Neutrophil (primary cell): ENCODE results near the gene VPS39.

Experiments used
- H3K27ac ChIP-seq: fragments of 200-600 bp; sonication (generic); 2 replicates; pipeline ENCODE4 v1.5.1; 2016; ENCODE audit warnings: mild to moderate bottlenecking, moderate library complexity
- H3K27me3 ChIP-seq: fragments of 200-600 bp; sonication (generic); 2 replicates; pipeline ENCODE4 v1.6.0; 2016; ENCODE audit warnings: mild to moderate bottlenecking
- H3K36me3 ChIP-seq: fragments of 200-600 bp; sonication (generic); 2 replicates; pipeline ENCODE4 v1.5.1; 2017
- H3K4me1 ChIP-seq, 2 experiments: fragments of 200-600 bp in 1 of 2; sonication (generic) in 1 of 2; 1 replicate in 1 of 2; 2 replicates in 1 of 2; pipeline versions ENCODE4 v1.5.1 to v1.6.1; 2013 to 2016; ENCODE audit warnings: low read depth in 1 of 2, low read length in 1 of 2, mild to moderate bottlenecking in 1 of 2, moderate library complexity in 1 of 2; ENCODE audit not compliant: control insufficient read depth in 1 of 2, insufficient read depth in 1 of 2
- H3K4me3 ChIP-seq, 2 experiments: fragments of 200-600 bp in 1 of 2; sonication (generic) in 1 of 2; 1 replicate in 1 of 2; 2 replicates in 1 of 2; pipeline ENCODE4 v1.5.1; 2013 to 2016; ENCODE audit warnings: low read depth in 1 of 2, low read length in 1 of 2, mild to moderate bottlenecking in 1 of 2, moderate library complexity in 1 of 2
- H3K9me3 ChIP-seq: fragments of 200-600 bp; sonication (generic); 2 replicates; pipeline ENCODE4 v1.5.1; 2016
- TF ChIP-seq, protein P1 (sequence below): fragments of 200-600 bp; sonication (generic); IDR thresholded peaks from 2 replicates; pipeline ENCODE4 v1.5.1; 2016; ENCODE audit warnings: antibody characterized with exemption

VPS39 gene

DNA sequence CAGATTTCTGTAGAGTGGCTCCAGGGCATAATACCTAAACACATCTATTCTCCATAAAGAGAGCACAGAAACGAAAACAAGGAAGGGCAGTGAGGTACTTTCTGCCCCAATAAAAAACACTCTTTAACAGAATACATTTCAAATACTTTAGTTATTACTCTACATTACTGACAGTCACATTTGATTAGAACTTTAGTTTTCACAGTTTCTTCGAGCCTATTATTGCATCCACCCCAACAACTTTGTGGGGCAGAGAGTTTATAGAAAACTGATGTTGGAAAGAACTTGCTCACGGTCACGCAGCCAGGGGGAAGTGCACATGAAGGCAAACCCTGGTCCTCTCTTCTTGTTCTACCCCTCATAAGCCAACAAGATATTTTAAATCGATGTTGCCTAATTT lies 9.0 kb downstream of the VPS39 start:
- Histone ChIP-seq H3K27me3 (no peaks in the 10 kb centered on the region), H3K36me3 (peaks cover 44% of the 10 kb centered on the region), H3K9me3 (no peaks in the 10 kb centered on the region), H3K4me3 (no peak overlapping the region), H3K27ac (no peak overlapping the region), H3K4me1 (peaks cover 0 to 5% of the 10 kb centered on the region in 2 experiments)
- TF ChIP-seq, protein P1, sequence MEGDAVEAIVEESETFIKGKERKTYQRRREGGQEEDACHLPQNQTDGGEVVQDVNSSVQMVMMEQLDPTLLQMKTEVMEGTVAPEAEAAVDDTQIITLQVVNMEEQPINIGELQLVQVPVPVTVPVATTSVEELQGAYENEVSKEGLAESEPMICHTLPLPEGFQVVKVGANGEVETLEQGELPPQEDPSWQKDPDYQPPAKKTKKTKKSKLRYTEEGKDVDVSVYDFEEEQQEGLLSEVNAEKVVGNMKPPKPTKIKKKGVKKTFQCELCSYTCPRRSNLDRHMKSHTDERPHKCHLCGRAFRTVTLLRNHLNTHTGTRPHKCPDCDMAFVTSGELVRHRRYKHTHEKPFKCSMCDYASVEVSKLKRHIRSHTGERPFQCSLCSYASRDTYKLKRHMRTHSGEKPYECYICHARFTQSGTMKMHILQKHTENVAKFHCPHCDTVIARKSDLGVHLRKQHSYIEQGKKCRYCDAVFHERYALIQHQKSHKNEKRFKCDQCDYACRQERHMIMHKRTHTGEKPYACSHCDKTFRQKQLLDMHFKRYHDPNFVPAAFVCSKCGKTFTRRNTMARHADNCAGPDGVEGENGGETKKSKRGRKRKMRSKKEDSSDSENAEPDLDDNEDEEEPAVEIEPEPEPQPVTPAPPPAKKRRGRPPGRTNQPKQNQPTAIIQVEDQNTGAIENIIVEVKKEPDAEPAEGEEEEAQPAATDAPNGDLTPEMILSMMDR, result no peak

DNA sequence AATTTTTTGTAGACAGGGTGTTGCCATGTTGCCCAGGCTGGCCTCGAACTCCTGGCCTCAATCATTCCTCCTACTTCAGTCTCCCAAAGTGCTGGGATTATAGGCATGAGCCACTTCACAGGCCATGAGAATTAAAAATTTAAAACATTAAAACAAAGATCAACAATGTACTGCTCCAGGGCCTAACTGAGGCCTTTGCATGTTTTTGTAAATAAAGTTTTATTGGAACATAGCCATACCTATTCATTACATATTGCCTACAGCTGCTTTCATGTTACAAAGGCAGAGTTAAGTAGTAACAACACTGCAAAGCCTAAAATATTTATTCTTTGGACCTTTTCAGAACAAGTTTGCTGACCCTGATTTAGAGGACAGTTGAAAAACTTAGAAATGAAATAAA lies 9.6 kb downstream of the VPS39 start:
- H3K4me1 ChIP-seq, result no peaks in the 10 kb centered on the region
- H3K4me3 ChIP-seq, result no peak overlapping the region
- TF ChIP-seq, protein P1, result no peak
- H3K36me3 ChIP-seq, result peaks cover 44% of the 10 kb centered on the region
- no peaks in the 10 kb centered on the region for H3K27me3 ChIP-seq
- no peaks in the 10 kb centered on the region for H3K9me3 ChIP-seq
- no peak overlapping the region for H3K27ac ChIP-seq

DNA sequence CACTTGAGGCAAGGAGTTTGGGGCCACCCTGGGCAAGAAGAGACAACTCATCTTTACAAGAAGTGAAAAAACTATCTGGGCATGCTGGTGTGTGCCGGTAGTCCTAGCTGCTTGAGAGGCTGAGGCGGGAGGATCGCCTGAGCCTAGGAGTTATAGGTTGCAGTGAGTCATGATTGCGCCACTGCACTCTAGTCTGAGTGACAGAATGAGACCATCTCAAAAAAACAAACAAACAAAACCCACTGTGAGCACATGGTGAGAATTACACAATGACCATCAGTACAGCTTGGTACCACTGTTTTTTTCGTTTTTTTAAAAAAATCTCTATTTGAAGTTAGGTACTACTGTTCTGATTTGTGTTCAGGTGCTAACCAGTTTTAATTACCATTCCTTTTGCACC lies 13.6 kb downstream of the VPS39 start:
- Histone ChIP-seq H3K4me1 (no peaks in the 10 kb centered on the region), H3K36me3 (peaks cover 69% of the 10 kb centered on the region), H3K9me3 (no peaks in the 10 kb centered on the region), H3K27ac (no peak overlapping the region), H3K27me3 (no peaks in the 10 kb centered on the region), H3K4me3 (no peak overlapping the region)
- TF ChIP-seq, protein P1, result no peak

DNA sequence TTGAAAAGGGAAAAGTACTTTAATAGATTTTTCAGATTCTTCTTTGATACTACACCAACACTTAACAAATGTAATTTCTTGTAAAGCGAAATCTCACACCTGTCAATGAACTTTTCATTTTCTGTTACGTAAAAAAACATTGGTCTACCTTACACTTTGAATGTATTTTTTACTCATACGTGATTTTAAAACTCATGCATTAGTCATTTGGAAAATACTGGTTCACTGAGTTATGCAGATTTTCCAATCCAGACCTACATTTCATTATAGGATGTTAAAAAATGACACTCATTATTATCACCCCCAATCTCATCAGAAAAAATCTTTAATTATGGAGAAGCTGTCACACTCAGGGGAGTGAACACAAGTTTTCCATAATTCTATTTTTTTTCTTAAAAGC lies 14.7 kb downstream of the VPS39 start:
- H3K27me3 ChIP-seq, result no peaks in the 10 kb centered on the region
- H3K4me1 ChIP-seq, result no peaks in the 10 kb centered on the region
- no peaks in the 10 kb centered on the region for H3K9me3 ChIP-seq
- TF ChIP-seq, protein P1, result no peak
- H3K4me3 ChIP-seq, result no peak overlapping the region
- H3K36me3 ChIP-seq, result peaks cover 68% of the 10 kb centered on the region
- H3K27ac ChIP-seq, result no peak overlapping the region

DNA sequence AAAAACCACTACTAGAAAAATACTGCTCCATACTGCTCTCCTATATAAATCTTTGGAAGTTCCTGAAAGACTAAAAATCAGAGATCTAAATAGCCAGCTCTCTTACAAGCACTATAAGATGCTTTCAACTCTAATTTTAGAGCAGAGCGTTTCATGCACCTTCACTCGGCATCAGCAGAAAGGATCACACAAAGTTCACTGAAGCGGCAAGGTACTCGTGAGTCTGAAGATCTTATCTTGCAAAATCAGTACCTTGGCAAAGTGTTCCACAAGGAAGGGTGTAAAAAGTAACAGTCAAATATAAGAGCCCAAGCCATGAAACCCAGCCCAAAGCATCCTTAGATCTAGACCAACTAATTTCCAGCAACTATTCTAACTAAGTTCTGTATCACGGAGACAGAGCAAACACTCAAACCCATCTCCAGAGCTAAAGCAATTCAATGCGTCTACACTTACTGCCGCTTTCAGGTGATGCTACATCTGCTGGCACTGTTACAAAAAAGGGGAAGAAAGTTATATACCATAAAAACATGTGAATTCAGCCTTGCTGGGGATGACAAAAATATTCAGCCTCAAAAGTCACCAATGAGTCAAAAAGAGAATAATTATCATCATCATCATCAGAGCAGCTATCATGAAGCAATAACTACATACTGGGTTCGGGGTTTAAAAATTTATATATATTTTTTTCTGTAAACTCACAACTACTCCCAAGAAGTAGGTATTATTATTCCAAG lies 16.3 kb downstream of the VPS39 start:
- H3K4me1 ChIP-seq, result no peaks in the 10 kb centered on the region
- H3K27me3 ChIP-seq, result no peaks in the 10 kb centered on the region
- H3K36me3 ChIP-seq, result peaks cover 72% of the 10 kb centered on the region
- H3K4me3 ChIP-seq, result no peak overlapping the region
- TF ChIP-seq, protein P1, result no peak
- H3K9me3 ChIP-seq, result no peaks in the 10 kb centered on the region
- H3K27ac ChIP-seq, result no peak overlapping the region
